Kidney glomerular epithelial cell (primary cell): ENCODE data around the gene PROSER3.

Source experiments
- DNase-seq: peaks from one replicate; lab custom pipeline; 2025; lab: John Stamatoyannopoulos, UW

PROSER3 gene

GRCh38 chr19:35777086-35777841 is 19.3 kb downstream of the PROSER3 start:
- DNase-seq, result no peak

- DNase-seq, result no peak
These were observed 20.0 kb downstream of the PROSER3 start for GRCh38 chr19:35777961-35778360.

GRCh38 chr19:35779033-35779432 is 21.1 kb downstream of the PROSER3 start:
- no peak for DNase-seq

GRCh38 chr19:35780058-35780457 is 22.1 kb downstream of the PROSER3 start:
- DNase-seq, result no peak

GRCh38 chr19:35780717-35781116 is 22.7 kb downstream of the PROSER3 start:
- no peak for DNase-seq

- DNase-seq, result no peak
These were observed 23.7 kb downstream of the PROSER3 start for GRCh38 chr19:35781650-35782049.

GRCh38 chr19:35782589-35782988 is 24.6 kb downstream of the PROSER3 start:
- no peak for DNase-seq

GRCh38 chr19:35783469-35784434 is 25.8 kb downstream of the PROSER3 start:
- DNase-seq, result no peak

- no peak for DNase-seq
These were observed 26.7 kb downstream of the PROSER3 start for GRCh38 chr19:35784503-35785338.

- no peak for DNase-seq
These were observed 27.3 kb downstream of the PROSER3 start for GRCh38 chr19:35785339-35785627.

- DNase-seq, result no peak
These were observed 28.6 kb downstream of the PROSER3 start for GRCh38 chr19:35786299-35787160.

- no peak for DNase-seq
These were observed 29.3 kb downstream of the PROSER3 start for GRCh38 chr19:35787227-35787799.

GRCh38 chr19:35788205-35788960 is 30.4 kb downstream of the PROSER3 start:
- DNase-seq, result no peak

- DNase-seq, result no peak
These were observed 31.4 kb downstream of the PROSER3 start for GRCh38 chr19:35789195-35789977.

- no peak for DNase-seq
These were observed 32.3 kb downstream of the PROSER3 start for GRCh38 chr19:35789978-35790944.

GRCh38 chr19:35790981-35791813 is 33.2 kb downstream of the PROSER3 start:
- DNase-seq, result no peak

GRCh38 chr19:35791814-35792279 is 33.9 kb downstream of the PROSER3 start:
- DNase-seq, result no peak
